ENCODE data around the gene SLC35E2B.
"Not testable (repeated sequence)": the region's sequence is repeated elsewhere in the genome, so short reads cannot be mapped to it uniquely, and the experiment has no call there.

SLC35E2B gene

DNA sequence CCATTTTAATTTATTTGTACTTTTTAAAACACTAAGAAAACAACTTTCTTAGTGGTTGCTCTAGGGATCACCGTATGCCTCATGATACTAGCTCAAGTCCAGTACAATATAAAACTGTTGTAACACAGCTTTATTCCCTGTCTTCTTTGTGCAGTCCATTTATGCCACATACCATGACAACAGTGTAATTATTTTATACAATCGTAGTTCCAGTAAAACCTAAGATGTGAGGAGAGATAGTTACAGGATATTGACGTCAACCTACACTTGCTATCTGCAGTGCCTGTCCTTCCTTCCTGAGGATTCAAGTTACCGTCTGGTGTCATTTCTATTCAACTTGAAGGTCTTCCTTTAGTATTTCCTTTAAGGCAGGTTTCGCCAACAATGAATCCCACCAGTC is 46.3 kb downstream of the SLC35E2B start:
- DNase-seq (ENCODE audit: low read depth in 1 of 2, low spot score in 1 of 2): not testable (repeated sequence)

DNA sequence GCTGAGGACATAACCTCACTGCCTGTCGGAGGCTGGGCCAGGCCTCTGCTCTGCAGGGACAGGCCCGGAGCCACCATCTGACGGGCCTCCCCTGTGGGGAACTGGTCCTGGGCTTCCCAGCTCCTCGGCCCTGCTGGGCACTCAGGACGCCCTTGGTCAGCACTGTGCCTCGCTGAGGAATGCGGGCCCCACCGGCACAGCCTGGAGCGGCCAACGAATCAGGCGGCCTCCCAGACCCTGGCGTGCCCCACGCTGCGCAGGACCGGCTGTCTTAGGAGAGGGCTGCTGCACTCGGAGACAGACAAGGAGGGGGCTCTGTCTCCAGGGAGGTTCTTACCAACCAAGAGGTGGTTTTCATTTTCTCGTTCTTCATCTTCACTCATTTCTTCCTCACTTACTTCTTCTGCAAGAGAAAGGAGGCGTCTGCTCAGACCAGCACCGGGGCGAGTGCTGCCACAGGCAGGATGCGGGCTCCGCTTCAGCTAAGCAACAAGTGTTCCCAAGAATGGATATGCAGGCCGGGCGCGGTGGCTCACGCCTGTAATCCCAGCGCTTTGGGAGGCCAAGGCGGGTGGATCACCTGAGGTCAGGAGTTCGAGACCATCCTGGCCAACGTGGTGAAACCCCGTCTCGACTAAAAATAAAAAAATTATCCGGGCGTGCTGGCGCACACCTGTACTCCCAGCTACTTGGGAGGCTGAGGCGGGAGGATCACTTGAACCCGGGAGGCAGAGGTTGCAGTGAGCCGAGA is 51.7 kb downstream of the SLC35E2B start:
- DNase-seq (ENCODE audit: low read depth in 1 of 2, low spot score in 1 of 2): not testable (repeated sequence)

DNA sequence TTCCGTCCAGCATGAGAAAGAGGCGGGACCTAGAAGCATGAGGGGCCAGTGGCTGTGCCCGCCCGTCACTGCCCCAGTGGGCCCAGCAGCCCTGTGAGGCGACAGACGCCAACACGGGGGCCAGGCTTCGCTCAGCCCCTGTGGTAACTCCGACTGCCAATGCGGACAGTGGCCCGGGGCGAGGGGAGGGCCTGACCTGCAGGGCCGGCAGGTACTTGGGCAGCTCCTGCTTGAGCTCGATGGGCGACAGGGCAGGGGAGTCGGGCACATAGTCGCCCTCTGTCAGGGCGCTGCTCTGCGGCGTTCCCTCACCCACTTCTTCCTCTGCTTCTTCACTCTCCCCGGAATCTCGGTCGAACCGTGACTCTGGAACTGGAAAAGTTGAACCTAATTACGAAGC is 52.5 kb downstream of the SLC35E2B start:
- DNase-seq (ENCODE audit: low read depth in 1 of 2, low spot score in 1 of 2): not testable (repeated sequence)

- DNase-seq (ENCODE audit: low read depth in 1 of 2, low spot score in 1 of 2): not testable (repeated sequence)
These were observed 53.2 kb downstream of the SLC35E2B start for GRCh38 chr1:1639368-1639767.

- not testable (repeated sequence) for DNase-seq (ENCODE audit: low read depth in 1 of 2, low spot score in 1 of 2)
These were observed 54.1 kb downstream of the SLC35E2B start for GRCh38 chr1:1638528-1638927.

GRCh38 chr1:1637479-1637875 is 55.1 kb downstream of the SLC35E2B start:
- DNase-seq (ENCODE audit: low read depth in 1 of 2, low spot score in 1 of 2): not testable (repeated sequence)

DNA sequence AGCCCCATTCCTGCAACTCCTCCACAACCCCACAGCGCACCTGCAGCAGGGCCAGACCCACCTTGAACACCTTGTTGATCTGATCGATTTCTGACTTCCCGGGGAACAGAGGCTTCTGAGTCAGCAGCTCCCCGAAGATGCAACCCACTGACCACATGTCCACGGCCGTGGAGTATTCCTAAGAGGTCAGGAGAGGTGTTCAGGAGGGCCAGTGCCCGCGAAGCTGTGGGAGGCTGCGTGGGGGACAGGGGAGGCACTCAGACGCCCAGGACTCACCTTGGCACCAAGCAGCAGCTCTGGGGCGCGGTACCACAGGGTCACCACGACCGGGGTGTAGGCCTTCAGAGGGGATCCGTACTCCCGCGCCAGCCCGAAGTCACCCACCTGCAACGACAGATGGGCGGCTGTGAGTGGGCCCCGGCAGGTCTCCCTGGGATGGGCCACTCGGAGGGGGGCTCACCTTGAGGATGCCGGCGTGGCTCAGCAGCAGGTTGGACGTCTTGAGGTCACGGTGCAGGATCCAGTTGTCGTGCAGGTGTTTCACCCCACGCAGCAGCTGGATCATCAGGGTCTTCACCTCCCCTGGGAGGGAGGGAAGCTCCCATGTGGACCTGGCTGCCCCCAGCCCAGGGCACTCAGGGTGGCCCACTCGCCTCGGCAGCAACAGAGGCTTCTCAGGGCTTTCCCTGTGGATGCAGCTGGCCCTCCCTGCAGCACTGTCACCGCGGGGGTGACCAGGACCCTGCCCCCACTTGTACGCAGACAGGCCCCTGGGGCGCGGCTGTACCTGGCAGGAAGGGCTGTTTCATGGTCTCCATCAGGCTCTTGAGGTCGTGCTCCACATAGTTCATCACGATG is 55.7 kb downstream of the SLC35E2B start:
- not testable (repeated sequence) for DNase-seq (ENCODE audit: low read depth in 1 of 2, low spot score in 1 of 2)

GRCh38 chr1:1634613-1635012 is 58.0 kb downstream of the SLC35E2B start:
- DNase-seq (ENCODE audit: low read depth in 1 of 2, low spot score in 1 of 2): not testable (repeated sequence)

- not testable (repeated sequence) for DNase-seq (ENCODE audit: low read depth in 1 of 2, low spot score in 1 of 2)
These were observed 59.2 kb downstream of the SLC35E2B start for GRCh38 chr1:1633409-1633808.

DNA sequence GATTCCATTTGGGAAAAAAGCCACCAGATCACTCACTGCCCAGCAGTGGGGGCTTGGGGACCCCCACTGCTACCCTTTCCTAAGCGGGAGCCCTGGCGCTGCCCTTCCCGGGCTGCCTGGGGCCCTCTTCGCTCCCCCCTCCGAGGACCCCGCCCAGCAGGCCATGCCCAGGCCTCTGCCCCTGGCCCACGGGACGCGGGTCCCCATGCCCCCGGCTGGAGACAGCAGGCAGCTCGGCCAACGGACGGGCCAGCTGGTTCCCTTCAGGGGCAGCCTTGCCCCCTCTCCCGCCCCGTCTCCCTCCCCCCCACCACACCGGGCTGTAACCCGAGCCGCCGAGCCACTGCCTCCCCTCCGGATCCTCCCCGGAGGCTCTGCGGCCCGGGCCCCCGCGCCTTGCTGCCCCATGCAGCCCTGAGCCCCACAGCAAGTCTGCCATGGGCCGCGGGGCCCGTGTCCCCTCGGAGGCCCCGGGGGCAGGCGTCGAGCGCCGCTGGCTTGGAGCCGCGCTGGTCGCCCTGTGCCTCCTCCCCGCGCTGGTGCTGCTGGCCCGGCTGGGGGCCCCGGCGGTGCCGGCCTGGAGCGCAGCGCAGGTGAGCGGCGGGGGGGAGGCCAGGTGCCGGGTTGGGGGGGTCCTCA is 60.7 kb downstream of the SLC35E2B start, which contains the start of gene MMP23B:
TSS of gene MMP23B (plus strand) at position 392 of the 639 bp plus-strand sequence. CDS start at position 438, 46 bp downstream.
- no peak for DNase-seq (ENCODE audit: low read depth in 1 of 2, low spot score in 1 of 2)

GRCh38 chr1:1630965-1631781 is 61.4 kb downstream of the SLC35E2B start:
- no peak for DNase-seq (ENCODE audit: low read depth in 1 of 2, low spot score in 1 of 2)

DNA sequence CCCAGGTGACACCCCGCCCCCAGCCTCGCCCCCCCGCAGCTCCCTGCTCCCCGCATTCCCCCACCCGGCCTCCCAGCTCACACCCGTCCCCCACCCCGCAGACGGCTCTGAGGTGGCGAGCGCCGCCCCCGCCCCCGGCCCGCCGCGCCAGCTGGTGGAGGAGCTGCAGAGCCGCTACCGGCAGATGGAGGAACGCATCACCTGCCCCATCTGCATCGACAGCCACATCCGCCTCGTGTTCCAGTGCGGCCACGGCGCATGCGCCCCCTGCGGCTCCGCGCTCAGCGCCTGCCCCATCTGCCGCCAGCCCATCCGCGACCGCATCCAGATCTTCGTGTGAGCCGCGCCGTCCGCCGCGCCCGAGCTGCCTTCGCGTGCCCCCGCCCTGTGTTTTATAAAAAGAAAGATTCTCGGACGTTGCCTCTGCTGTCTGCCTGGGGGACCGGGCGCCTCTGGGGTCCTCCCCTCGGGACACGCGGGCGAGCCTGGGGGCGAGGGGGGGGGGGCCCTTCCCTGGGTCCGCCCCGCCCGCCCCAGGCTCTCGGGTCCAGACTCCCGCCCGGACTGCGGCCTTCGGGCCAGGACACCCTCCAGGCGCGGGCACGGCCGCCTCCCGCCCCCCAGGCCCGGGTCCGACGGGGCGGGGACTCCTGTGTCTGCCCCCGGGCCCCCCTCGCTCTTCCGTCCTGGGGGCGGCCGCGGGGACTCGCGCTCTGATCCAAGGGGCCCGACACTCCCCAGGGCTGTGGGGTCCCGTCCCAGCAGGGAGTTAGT is 62.2 kb downstream of the SLC35E2B start:
- DNase-seq (ENCODE audit: low read depth in 1 of 2, low spot score in 1 of 2): peak; percentile 82 to 90

- DNase-seq (ENCODE audit: low read depth in 1 of 2, low spot score in 1 of 2): peak; percentile 46 to 56
These were observed 63.0 kb downstream of the SLC35E2B start for GRCh38 chr1:1629430-1630190.

- no peak for DNase-seq (ENCODE audit: low read depth in 1 of 2, low spot score in 1 of 2)
These were observed 63.7 kb downstream of the SLC35E2B start for GRCh38 chr1:1628754-1629429.

DNA sequence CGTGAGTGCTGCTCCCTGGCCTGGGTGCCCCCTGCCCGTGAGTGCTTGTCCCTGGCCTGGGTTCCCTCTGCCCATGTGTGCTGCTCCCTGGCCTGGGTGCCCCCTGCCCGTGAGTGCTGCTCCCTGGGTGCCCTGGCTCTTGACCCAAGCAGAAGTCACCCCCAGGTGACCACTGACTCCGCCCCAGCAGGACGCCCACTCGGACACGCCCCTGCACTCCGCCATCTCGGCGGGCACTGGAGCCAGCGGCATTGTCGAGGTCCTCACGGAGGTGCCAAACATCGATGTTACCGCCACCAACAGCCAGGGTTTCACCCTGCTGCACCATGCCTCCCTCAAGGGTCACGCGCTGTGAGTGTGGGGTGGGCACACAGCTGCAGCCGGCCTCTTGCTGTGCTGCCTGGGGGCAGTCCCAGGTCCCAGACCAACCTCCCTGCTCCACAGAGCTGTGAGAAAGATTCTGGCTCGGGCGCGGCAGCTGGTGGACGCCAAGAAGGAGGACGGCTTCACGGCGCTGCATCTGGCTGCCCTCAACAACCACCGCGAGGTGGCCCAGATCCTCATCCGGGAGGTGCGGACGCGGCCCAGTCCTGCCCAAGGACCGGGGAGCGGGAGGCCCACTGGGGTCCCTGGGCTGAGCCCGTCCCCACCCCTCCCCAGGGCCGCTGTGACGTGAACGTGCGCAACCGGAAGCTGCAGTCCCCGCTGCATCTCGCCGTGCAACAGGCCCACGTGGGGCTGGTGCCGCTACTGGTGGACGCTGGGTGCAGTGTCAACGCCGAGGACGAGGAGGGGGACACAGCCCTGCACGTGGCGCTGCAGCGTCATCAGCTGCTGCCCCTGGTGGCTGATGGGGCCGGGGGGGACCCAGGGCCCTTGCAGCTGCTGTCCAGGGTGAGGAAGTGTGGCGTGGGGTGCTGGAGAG is 64.5 kb downstream of the SLC35E2B start:
- no peak for DNase-seq (ENCODE audit: low read depth in 1 of 2, low spot score in 1 of 2)

GRCh38 chr1:1627261-1627828 is 65.2 kb downstream of the SLC35E2B start:
- DNase-seq (ENCODE audit: low read depth in 1 of 2, low spot score in 1 of 2): no peak
